PC-9 (cell line): ENCODE results near the gene REV3L. TPM values are rescaled to one million over a fixed set of nuclear protein-coding genes. Genes with fewer than 3 reads are reported as not detected.

Experiments
- BruUV-seq: library from RNA; stranded (reverse); fragments of 400-500 nt; replicated peaks from 2 replicates; lab custom pipeline; 2021; lab: Mats Ljungman, UMichigan
- CTCF ChIA-PET: fragments of 300-600 bp; sonication (Branson Sonifier 250); formaldehyde crosslinking; loops from one replicate; lab custom pipeline; 2022; ENCODE audit warnings: antibody characterized with exemption; lab: Charles Lee
- POLR2A ChIA-PET: fragments of 300-600 bp; sonication (Branson Sonifier 250); formaldehyde crosslinking; loops from one replicate; lab custom pipeline; 2022; ENCODE audit warnings: antibody characterized with exemption; ENCODE audit not compliant: unreplicated experiment; lab: Charles Lee
- DNase-seq, 2 experiments: peaks; one replicate each; pipeline versions ENCODE4 v3.0.0 to v3.0.0-alpha.2; 2015 to 2022; ENCODE audit warnings: mixed read lengths in 1 of 2
- H2AFZ ChIP-seq: fragments of 200-600 bp; sonication (generic); 2 replicates; pipeline ENCODE4 v1.8.1; 2017; ENCODE audit warnings: antibody characterized with exemption
- H3F3A ChIP-seq: fragments of 200-600 bp; sonication (generic); 2 replicates; pipeline ENCODE4 v1.8.1; 2017; ENCODE audit warnings: antibody characterized with exemption, mild to moderate bottlenecking, low read depth; ENCODE audit not compliant: insufficient read depth
- H3K27ac ChIP-seq: fragments of 200-600 bp; sonication (generic); 2 replicates; pipeline ENCODE4 v1.6.1; 2016; ENCODE audit warnings: mixed run types
- H3K27me3 ChIP-seq: fragments of 200-600 bp; sonication (generic); 2 replicates; pipeline ENCODE4 v1.6.1; 2016; ENCODE audit warnings: low read depth, mixed run types; ENCODE audit not compliant: insufficient read depth
- H3K36me3 ChIP-seq: fragments of 200-600 bp; sonication (generic); 2 replicates; pipeline ENCODE4 v1.6.1; 2016; ENCODE audit warnings: low read depth, mixed run types
- H3K4me1 ChIP-seq: fragments of 200-600 bp; sonication (generic); replicated peaks from 2 replicates; pipeline ENCODE4 v1.6.1; 2016; ENCODE audit warnings: mixed run types; ENCODE audit not compliant: insufficient read depth
- H3K4me2 ChIP-seq: fragments of 200-600 bp; sonication (generic); 2 replicates; pipeline ENCODE4 v1.6.1; 2017; ENCODE audit warnings: mixed run types
- H3K4me3 ChIP-seq: fragments of 200-600 bp; sonication (generic); 2 replicates; pipeline ENCODE4 v1.6.1; 2016; ENCODE audit warnings: mixed run types
- H3K79me2 ChIP-seq: fragments of 200-600 bp; sonication (generic); 2 replicates; pipeline ENCODE4 v1.6.1; 2017; ENCODE audit warnings: low read depth, mixed run types
- H3K9me2 ChIP-seq: fragments of 200-600 bp; sonication (generic); 2 replicates; pipeline ENCODE4 v1.8.1; 2017; ENCODE audit warnings: mild to moderate bottlenecking; ENCODE audit not compliant: insufficient read depth
- H3K9me3 ChIP-seq: fragments of 200-600 bp; sonication (generic); 2 replicates; pipeline ENCODE4 v1.8.1; 2016; ENCODE audit warnings: low read depth; ENCODE audit not compliant: insufficient read depth
- H4K20me1 ChIP-seq: fragments of 200-600 bp; sonication (generic); 2 replicates; pipeline ENCODE4 v1.8.1; 2017; ENCODE audit not compliant: insufficient read depth
- EZH2 ChIP-seq: fragments of 200-600 bp; sonication (generic); IDR thresholded peaks from 2 replicates; pipeline ENCODE4 v1.8.0; 2017; ENCODE audit warnings: antibody characterized with exemption, low read depth
- intact Hi-C: fragments of 100-400 bp; cut with micrococcal nuclease; formaldehyde crosslinking; loops from one replicate; pipeline ENCODE4 v1.10.0; 2022; ENCODE audit not compliant: unreplicated experiment
- total RNA-seq: library from RNA; stranded (reverse); gene quantifications from 2 replicates; pipeline ENCODE4 v1.2.3, GENCODE V29; 2021
- TF ChIP-seq, protein P1 (sequence below): fragments of 200-600 bp; sonication (generic); conservative IDR thresholded peaks from 2 replicates; pipeline ENCODE4 v1.6.1; 2017; ENCODE audit warnings: mixed run types, antibody characterized with exemption, mild to moderate bottlenecking, moderate library complexity

Gene REV3L
- total RNA-seq, 1 experiment from 2014 or later, result 22.9 TPM

DNA sequence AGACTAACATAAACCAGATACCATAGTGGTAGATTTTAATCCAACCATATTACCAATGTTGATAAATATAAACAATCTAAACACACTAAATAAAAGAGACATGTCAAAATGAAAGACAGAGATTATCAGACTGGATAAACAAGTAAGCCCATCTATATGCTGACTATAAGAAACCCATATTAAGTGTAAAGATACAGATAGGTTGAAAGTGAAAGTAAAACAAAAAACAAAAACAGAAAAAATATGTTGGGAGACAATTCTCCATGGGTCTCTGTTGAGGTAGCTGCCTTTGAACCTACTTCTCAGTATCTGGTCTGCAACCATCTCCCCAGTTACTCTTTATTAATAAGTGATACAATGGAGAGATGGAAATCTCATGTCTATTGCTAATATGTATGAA, 21.2 kb downstream of the REV3L start:
- 0 out of 2 replicates have a peak overlapping the region, but pooled peaks have one; percentile 11 for H3K4me3 ChIP-seq
- H3K27me3 ChIP-seq, result no peaks in the 10 kb centered on the region
- no peak overlapping the region for H3K27ac ChIP-seq
- peaks cover 38% of the 10 kb centered on the region for H3K79me2 ChIP-seq
- peaks cover 10% of the 10 kb centered on the region; the same call in 1 of the 2 replicates for H3F3A ChIP-seq
- BruUV-seq, result no TSS peak
- H3K36me3 ChIP-seq, result peaks cover 8% of the 10 kb centered on the region; the same call in 1 of the 2 replicates
- peaks cover 17% of the 10 kb centered on the region; the same call in 1 of the 2 replicates for H3K9me3 ChIP-seq
- H4K20me1 ChIP-seq, result no peaks in the 10 kb centered on the region
- peaks cover 3% of the 10 kb centered on the region; the same call in 1 of the 2 replicates for H3K4me1 ChIP-seq
- intact Hi-C loops, result no loop called here
- ChIA-PET CTCF (no interaction called here), POLR2A (interaction anchor here (0.6 to 0.7 kb wide), 2 partner anchors 17 to 138 kb away, joined by 3 to 5 read pairs; no protein-coding TSS in a partner anchor)
- H3K9me2 ChIP-seq, result no peaks in the 10 kb centered on the region
- no peak for DNase-seq
- TF ChIP-seq, protein P1, sequence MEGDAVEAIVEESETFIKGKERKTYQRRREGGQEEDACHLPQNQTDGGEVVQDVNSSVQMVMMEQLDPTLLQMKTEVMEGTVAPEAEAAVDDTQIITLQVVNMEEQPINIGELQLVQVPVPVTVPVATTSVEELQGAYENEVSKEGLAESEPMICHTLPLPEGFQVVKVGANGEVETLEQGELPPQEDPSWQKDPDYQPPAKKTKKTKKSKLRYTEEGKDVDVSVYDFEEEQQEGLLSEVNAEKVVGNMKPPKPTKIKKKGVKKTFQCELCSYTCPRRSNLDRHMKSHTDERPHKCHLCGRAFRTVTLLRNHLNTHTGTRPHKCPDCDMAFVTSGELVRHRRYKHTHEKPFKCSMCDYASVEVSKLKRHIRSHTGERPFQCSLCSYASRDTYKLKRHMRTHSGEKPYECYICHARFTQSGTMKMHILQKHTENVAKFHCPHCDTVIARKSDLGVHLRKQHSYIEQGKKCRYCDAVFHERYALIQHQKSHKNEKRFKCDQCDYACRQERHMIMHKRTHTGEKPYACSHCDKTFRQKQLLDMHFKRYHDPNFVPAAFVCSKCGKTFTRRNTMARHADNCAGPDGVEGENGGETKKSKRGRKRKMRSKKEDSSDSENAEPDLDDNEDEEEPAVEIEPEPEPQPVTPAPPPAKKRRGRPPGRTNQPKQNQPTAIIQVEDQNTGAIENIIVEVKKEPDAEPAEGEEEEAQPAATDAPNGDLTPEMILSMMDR, result no peak
- TF ChIP-seq EZH2, result no peak
- peak overlapping the region; percentile 40 for H3K4me2 ChIP-seq
- H2AFZ ChIP-seq, result no peak overlapping the region

DNA sequence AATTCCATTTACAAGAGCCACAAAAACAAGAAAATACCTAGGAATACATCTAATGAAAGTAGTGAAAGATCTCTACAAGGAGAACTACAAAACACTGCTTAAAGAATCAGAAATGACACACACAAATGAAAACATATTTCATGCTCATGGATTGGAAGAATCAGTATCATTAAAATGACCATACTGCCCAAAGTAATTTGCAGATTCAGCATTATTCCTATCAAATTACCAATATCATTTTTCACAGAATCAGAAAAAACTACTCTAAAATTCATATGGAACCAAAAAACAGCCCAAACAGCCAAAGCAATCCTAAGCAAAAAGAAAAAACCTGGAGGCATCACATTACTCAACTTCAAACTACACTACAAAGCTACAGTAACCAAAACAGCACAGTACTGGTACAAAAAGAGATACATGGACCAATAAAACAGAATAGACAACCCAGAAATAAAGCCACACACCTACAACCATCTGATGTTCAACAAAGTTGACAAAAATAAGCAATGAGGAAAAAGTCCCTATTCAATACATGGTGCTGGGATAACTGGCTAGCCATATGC, 24.3 kb downstream of the REV3L start:
- Histone ChIP-seq H3K27ac (no peak overlapping the region), H3K36me3 (peaks cover 8% of the 10 kb centered on the region; the same call in 1 of the 2 replicates), H3K4me2 (no peak overlapping the region), H3K9me2 (no peaks in the 10 kb centered on the region), H3K9me3 (peaks cover 17% of the 10 kb centered on the region; the same call in 1 of the 2 replicates), H2AFZ (no peak overlapping the region), H3K27me3 (no peaks in the 10 kb centered on the region), H3K4me3 (no peak overlapping the region), H3F3A (peaks cover 10% of the 10 kb centered on the region; the same call in 1 of the 2 replicates), H4K20me1 (no peaks in the 10 kb centered on the region), H3K4me1 (0 out of 2 replicates have a peak, but pooled peaks cover 3% of the 10 kb centered on the region), H3K79me2 (peaks cover 38% of the 10 kb centered on the region)
- intact Hi-C loops, result no loop called here
- no TSS peak for BruUV-seq
- CTCF ChIA-PET, result no interaction called here
- POLR2A ChIA-PET, result no interaction called here
- no peak for TF ChIP-seq EZH2
- TF ChIP-seq, protein P1, result no peak
- DNase-seq, result no peak

GRCh38 chr6:111456208-111456607, 26.8 kb downstream of the REV3L start:
- TF ChIP-seq, protein P1, result no peak
- TF ChIP-seq EZH2, result no peak
- H3K4me1 ChIP-seq, result no peaks in the 10 kb centered on the region
- no peaks in the 10 kb centered on the region for H3K27me3 ChIP-seq
- intact Hi-C loops, result no loop called here
- no peak overlapping the region for H3K4me2 ChIP-seq
- H3F3A ChIP-seq, result no peaks in the 10 kb centered on the region
- no TSS peak for BruUV-seq
- no peak overlapping the region for H3K4me3 ChIP-seq
- H3K9me2 ChIP-seq, result no peaks in the 10 kb centered on the region
- H3K27ac ChIP-seq, result no peak overlapping the region
- H3K36me3 ChIP-seq, result peaks cover 8% of the 10 kb centered on the region; the same call in 1 of the 2 replicates
- H2AFZ ChIP-seq, result no peak overlapping the region
- CTCF ChIA-PET, result no interaction called here
- H3K79me2 ChIP-seq, result peaks cover 49% of the 10 kb centered on the region
- no peak for DNase-seq
- POLR2A ChIA-PET, result no interaction called here
- H3K9me3 ChIP-seq, result peaks cover 17% of the 10 kb centered on the region; the same call in 1 of the 2 replicates
- H4K20me1 ChIP-seq, result no peaks in the 10 kb centered on the region
